ENCODE measurements around the gene ZNF462. TPM values are rescaled to one million over a fixed set of nuclear protein-coding genes. Genes with fewer than 3 reads are reported as not detected.

ZNF462 gene
- total RNA-seq, 1 donor from 2014 or later = 8.2 TPM

GRCh38 chr9:106969696-106970095, 106.7 kb downstream of the ZNF462 start:
- DNase-seq (ENCODE audit: low read depth) (no peak), FAIRE-seq (peak; percentile 88)
- peaks cover 11% of the 10 kb centered on the region for H3K36me3 ChIP-seq (ENCODE audit: control insufficient read depth, insufficient read depth, low read length)
- no peak overlapping the region for H3K4me3 ChIP-seq (ENCODE audit: low read depth, low read length)
- H3K27me3 ChIP-seq (ENCODE audit: control insufficient read depth, insufficient read depth, low read length) = no peaks in the 10 kb centered on the region
- TF ChIP-seq CTCF (IDR thresholded peaks at IDR 0.05; ENCODE audit: insufficient read depth, low read length, severe bottlenecking) = no peak

GRCh38 chr9:106970219-106970975, 107.4 kb downstream of the ZNF462 start:
- H3K36me3 ChIP-seq (ENCODE audit: control insufficient read depth, insufficient read depth, low read length) = peaks cover 12% of the 10 kb centered on the region
- no peak overlapping the region for H3K4me3 ChIP-seq (ENCODE audit: low read depth, low read length)
- FAIRE-seq (no peak), DNase-seq (ENCODE audit: low read depth) (no peak)
- no peak for TF ChIP-seq CTCF (IDR thresholded peaks at IDR 0.05; ENCODE audit: insufficient read depth, low read length, severe bottlenecking)
- H3K27me3 ChIP-seq (ENCODE audit: control insufficient read depth, insufficient read depth, low read length) = no peaks in the 10 kb centered on the region

- TF ChIP-seq CTCF (IDR thresholded peaks at IDR 0.05; ENCODE audit: insufficient read depth, low read length, severe bottlenecking) = no peak
- no peak for FAIRE-seq
- Histone ChIP-seq H3K36me3 (ENCODE audit: control insufficient read depth, insufficient read depth, low read length) (peaks cover 15% of the 10 kb centered on the region), H3K27me3 (ENCODE audit: control insufficient read depth, insufficient read depth, low read length) (no peaks in the 10 kb centered on the region), H3K4me3 (ENCODE audit: low read depth, low read length) (no peak overlapping the region)
- no peak for DNase-seq (ENCODE audit: low read depth)
These were observed 108.1 kb downstream of the ZNF462 start for GRCh38 chr9:106970976-106971457.

GRCh38 chr9:106972082-106972481, 109.1 kb downstream of the ZNF462 start:
- Histone ChIP-seq H3K4me3 (ENCODE audit: low read depth, low read length) (no peak overlapping the region), H3K36me3 (ENCODE audit: control insufficient read depth, insufficient read depth, low read length) (peaks cover 20% of the 10 kb centered on the region), H3K27me3 (ENCODE audit: control insufficient read depth, insufficient read depth, low read length) (no peaks in the 10 kb centered on the region)
- no peak for TF ChIP-seq CTCF (IDR thresholded peaks at IDR 0.05; ENCODE audit: insufficient read depth, low read length, severe bottlenecking)
- DNase-seq (ENCODE audit: low read depth) = no peak
- no peak for FAIRE-seq

GRCh38 chr9:106974341-106974740, 111.4 kb downstream of the ZNF462 start:
- Histone ChIP-seq H3K4me3 (ENCODE audit: low read depth, low read length) (no peak overlapping the region), H3K36me3 (ENCODE audit: control insufficient read depth, insufficient read depth, low read length) (peaks cover 23% of the 10 kb centered on the region), H3K27me3 (ENCODE audit: control insufficient read depth, insufficient read depth, low read length) (no peaks in the 10 kb centered on the region)
- no peak for TF ChIP-seq CTCF (IDR thresholded peaks at IDR 0.05; ENCODE audit: insufficient read depth, low read length, severe bottlenecking)
- DNase-seq (ENCODE audit: low read depth) (no peak), FAIRE-seq (no peak)

GRCh38 chr9:106976772-106977171, 113.8 kb downstream of the ZNF462 start:
- no peak for FAIRE-seq
- peaks cover 24% of the 10 kb centered on the region for H3K36me3 ChIP-seq (ENCODE audit: control insufficient read depth, insufficient read depth, low read length)

More at GRCh38 chr9:106976772-106977171, 113.8 kb downstream of the ZNF462 start:
- TF ChIP-seq CTCF (IDR thresholded peaks at IDR 0.05; ENCODE audit: insufficient read depth, low read length, severe bottlenecking) = no peak
- H3K27me3 ChIP-seq (ENCODE audit: control insufficient read depth, insufficient read depth, low read length) = no peaks in the 10 kb centered on the region
- no peak overlapping the region for H3K4me3 ChIP-seq (ENCODE audit: low read depth, low read length)
- no peak for DNase-seq (ENCODE audit: low read depth)
